ENCODE measurements around the gene DHDDS.
"Not testable (repeated sequence)": the region's sequence is repeated elsewhere in the genome, so short reads cannot be mapped to it uniquely, and the experiment has no call there.

DHDDS gene, protein sequence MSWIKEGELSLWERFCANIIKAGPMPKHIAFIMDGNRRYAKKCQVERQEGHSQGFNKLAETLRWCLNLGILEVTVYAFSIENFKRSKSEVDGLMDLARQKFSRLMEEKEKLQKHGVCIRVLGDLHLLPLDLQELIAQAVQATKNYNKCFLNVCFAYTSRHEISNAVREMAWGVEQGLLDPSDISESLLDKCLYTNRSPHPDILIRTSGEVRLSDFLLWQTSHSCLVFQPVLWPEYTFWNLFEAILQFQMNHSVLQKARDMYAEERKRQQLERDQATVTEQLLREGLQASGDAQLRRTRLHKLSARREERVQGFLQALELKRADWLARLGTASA

DNA sequence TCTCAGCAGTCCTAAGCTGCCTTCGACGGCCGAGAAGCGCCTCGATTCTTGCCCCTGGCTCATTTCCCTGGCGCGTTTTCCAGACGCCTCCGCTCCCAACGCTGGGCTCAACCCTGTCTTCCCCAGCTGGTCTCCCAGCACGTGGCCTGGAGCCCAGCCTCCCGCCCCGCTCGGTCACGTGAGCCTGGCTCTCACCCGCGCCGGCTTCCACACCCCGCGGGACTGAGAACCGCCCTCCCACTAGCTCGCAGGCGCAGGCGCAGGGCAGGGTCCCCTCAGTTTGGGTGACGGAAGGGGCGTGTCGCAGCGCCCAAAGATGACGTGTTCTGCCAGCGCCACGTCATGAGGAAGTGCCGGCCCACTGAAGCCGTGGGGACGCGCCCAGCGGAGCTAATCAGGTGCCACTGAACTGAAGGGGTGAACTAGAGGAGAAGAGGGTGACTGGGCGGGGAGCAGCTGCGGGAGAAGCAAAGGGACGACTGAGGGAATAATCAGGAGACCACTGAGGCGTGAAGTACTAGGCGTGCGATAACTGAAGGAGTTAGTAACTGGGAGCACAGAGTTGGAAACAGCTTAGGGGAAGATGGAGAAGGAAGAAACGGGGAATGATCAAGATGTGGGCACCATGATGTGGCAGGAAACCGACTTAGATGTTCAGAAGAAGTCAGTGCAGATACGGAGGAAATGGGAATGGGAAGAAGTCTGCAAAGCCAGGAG is at the start of gene DHDDS:
Gene DHDDS (plus strand): TSS at position 343 of the 717 bp plus-strand sequence. CDS start 625 bp downstream, outside the sequence.
- peak; percentile 99 to 100 (median 100) for DNase-seq

GRCh38 chr1:26384076-26384475 is 48.0 kb upstream of the DHDDS start:
- no peak for DNase-seq

DNA sequence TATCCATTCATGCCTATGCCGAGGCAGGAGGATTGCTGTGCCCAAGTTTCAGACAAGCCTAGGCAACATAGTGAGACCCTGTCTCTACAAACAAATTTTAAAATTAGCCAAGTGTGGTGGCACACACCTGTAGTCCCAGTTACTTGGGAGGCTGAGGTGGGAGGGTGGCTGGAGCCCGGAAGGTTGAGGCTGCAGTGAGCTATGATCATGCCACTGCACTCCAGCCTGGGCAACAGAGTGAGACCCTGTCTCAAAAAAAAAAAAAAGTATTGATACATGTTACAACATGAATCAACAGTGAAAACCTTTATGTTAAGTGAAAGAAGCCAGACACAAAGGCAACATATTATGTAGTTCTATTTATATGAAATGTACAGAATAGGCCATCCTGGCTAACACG is 47.1 kb upstream of the DHDDS start:
- DNase-seq, result not testable (repeated sequence)

DNA sequence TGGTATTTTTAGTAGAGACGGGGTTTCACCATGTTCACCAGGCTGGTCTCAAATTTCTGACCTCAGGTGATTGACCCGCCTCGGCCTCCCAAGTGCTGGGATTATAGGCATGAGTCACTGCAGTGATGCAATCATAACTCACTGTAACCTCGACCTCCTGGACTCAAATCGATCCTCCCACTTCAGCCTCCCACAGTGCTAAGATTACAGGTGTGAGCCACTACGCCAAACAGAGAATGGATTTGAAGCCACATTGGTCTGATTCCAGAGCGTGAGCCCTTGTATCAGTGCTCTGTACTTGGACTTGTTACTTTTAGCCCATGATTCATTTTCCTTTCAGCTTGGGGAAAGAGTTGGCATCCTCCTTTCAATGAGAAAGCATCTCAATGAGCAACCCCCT is 44.7 kb upstream of the DHDDS start:
- DNase-seq, result no peak

DNA sequence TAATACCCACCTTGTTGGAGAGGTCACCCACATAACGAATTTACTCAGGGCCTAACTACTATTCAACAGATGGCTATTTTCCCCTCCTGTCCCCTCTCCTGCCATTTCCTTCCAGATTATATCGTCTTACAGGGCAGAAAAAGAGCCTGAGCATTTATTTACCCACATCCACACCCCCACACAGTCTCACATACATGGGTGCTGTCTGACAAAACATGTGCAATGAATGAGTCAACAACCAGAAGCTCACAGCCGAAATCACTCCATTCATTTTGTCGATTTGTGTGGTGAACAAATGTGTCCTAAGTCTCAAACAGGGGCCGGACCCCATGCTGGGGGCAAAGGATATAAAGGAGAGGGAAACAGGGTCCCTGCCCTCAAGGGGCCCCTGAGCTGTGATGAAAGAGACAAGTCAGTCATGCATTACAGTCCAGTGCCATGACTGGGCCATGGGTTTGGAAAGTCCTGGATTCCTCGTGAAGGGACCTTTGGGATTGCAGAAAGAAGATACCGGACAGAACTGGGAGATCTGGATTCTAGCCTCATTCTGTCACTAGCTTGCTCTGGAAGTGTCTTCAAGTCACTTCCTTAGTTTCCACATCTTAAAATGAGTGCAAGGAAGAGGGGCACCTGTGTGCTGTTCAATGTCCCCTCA is 43.2 kb upstream of the DHDDS start:
- no peak for DNase-seq

DNA sequence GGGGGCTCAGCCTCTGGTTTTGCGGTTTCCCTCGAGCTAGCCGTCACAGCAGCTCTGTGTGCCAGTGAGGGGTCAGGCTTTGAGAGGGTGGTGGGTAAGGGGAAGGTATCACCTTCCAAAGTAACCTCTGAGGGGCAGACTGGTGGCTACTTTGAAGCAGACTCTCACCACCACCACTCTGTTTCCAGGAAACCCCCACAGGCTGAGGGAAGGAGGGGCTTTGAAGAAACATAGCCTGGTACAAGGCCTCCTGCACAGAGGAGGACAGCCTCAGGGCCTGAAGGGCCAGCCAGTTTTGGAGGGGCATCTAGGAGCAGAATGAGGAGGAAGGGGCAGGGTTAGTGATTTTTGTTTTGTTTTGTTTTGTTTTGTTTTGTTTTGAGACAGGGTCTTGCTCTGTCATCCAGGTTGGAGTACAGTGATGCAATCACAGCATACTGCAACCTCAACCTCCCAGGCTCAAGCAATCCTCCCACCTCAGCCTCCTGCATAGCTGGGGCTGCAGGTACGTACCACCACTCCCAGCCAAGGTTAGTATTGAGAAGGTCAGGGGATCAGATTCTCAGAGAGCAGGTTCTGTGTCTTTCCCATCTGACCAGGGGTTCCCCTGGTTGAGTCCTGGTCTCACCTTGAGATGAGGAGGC is 42.4 kb upstream of the DHDDS start:
- no peak for DNase-seq

GRCh38 chr1:26391450-26391849 is 40.7 kb upstream of the DHDDS start:
- DNase-seq, result peak; percentile 64 to 73 (median 70)

DNA sequence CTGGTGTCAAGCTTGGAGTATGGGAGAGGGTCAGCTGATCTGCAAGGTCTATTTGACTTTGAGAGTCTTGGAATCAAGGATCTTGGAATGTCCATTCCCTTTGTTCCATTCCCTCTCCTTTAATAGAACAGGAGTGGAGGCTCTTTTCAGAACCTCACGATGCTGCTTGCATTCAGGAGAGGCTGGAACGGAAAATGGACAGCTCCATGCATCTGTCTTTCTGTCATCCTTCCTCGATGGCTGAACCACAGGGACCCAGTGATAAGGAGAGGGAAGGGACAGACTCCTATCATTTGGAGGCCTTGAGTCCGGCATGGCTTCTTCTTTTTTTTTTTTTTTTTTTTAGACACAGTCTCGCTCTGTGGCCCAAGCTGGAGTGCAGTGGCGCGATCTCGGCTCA is 36.4 kb upstream of the DHDDS start:
- no peak for DNase-seq

GRCh38 chr1:26399034-26399433 is 33.1 kb upstream of the DHDDS start:
- no peak for DNase-seq

- DNase-seq, result no peak
These were observed 30.2 kb upstream of the DHDDS start for GRCh38 chr1:26401891-26402290.

DNA sequence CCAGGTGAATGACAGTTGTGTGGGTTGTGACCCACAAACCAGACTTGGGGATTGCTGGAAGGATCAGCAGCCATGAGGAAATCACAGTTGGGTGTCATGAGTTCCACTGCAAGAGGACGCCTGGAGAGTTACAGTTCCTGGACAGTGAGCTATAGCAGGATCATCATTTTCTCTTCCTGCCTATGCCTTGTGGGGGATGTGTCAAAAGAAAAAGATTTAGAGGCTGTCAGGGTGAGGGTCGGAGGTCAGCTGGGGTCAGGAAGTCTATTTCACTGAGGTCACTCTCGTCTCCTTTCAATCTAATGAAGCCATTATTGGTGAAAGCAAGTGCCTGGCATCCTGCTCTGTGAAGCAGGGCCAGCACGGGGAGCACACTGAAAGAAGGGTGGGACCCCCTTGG is 28.5 kb upstream of the DHDDS start:
- DNase-seq, result no peak

DNA sequence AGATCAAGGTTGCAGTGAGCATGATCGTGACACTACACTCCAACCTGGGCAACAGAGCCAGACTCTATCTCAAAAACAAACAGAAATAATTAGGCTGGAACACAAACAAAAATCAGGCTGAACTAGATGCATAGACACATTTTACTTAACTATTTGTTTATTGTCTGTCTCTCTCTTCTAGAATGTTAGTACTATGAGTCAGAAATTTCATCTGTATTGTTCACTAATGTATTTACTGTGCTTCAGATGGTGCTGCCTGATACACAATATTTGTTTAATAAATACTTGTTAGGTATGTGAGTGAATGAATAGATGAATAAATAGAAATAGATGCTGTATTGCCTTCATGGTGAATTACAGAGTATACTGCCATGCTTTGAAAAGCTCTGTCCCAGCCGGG is 27.5 kb upstream of the DHDDS start:
- DNase-seq, result no peak

DNA sequence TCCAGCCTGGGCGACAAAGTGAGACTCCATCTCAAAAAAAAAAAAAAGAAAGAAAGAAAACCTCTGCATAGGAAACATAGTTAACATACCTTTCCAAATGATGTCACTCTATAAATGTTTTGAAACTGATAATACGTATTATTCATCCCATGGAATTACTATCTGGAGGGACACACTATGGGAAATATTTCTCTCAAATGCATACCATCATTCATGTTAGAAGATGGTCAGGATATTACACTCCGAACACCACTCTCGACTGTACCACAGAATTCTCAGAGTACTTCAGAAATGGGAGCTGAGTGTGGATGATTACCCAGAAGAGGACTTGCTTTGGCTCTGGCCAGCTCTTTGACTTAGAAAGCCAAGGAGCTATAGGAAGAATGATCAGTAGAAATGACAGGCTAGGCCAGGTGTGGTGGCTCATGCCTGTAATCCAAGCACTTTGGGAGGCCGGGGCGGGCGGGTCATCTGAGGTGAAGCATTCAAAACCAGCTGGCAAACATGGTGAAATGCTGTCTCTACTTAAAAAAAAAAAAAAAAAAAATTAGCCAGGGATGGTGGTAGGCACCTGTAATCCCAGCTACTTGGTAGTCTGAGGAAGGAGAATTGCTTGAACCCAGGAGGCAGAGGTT is 26.7 kb upstream of the DHDDS start:
- DNase-seq, result no peak

DNA sequence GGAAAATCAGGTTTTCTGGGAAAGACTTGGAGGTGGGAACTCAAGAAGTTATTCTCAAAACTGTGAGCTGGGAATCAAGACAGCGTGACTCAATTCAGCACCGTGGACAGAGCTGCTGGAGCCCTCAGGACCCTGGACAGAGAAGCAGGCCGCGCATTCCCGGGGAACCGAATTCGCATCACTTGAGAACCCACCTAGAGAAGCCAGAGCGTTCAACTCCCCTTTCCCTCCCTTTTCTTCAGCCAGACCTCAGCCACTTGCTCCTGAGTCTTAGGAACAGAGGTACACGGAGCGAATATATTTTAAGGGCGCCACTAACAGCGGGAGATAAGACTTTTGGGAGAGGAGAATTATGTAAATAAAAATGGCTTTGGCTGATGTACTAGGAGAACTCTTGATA is 23.5 kb upstream of the DHDDS start:
- DNase-seq, result peak; percentile 74 to 86 (median 84)

- DNase-seq, result no peak
These were observed 22.8 kb upstream of the DHDDS start for GRCh38 chr1:26409191-26409807.

DNA sequence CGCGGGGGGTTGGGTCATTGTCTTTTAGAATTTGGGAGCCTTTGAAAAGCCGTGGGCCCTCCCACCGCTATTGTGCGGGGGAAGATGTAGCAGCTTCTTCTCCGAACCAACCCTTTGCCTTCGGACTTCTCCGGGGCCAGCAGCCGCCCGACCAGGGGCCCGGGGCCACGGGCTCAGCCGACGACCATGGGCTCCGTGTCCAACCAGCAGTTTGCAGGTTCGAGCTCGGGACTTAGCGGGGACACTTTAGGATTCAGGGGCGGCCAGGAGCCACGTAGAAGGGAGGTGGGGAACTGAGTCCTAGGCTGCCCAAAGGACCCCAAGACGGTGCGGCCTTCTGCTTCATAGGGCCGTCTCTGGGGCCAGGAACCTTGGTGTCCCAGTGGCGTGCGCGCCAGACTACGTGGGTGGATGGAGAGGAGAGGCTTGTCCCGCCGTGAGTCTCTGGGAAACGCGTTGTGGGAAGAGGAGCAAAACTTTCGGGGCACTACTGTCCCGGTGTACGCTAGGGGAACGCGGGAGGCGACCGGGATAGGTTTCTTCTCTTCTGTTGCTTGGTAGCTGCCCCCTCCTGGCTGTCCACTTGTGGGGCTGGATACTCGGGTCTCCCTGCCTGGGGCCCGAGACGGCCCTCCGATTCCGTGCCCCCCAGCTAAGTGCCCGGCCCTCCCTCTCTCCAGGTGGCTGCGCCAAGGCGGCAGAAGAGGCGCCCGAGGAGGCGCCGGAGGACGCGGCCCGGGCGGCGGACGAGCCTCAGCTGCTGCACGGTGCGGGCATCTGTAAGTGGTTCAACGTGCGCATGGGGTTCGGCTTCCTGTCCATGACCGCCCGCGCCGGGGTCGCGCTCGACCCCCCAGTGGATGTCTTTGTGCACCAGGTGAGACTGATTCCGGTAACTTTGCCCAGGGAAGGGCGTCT is 21.2 kb upstream of the DHDDS start, which contains the start of gene LIN28A:
Gene LIN28A (plus strand): TSS at position 112 of the 918 bp plus-strand sequence. CDS start 75 bp downstream, at position 187.
- DNase-seq, result no peak

GRCh38 chr1:26411624-26412074 is 20.5 kb upstream of the DHDDS start:
- no peak for DNase-seq

GRCh38 chr1:26412180-26412840 is 19.8 kb upstream of the DHDDS start:
- DNase-seq, result no peak

GRCh38 chr1:26413031-26413430 is 19.1 kb upstream of the DHDDS start:
- DNase-seq, result no peak

- DNase-seq, result peak; percentile 73 to 88 (median 82)
These were observed 14.9 kb upstream of the DHDDS start for GRCh38 chr1:26417111-26417759.
